ENCODE measurements around the gene MS4A7.
"Not testable (repeated sequence)": the region's sequence is repeated elsewhere in the genome, so short reads cannot be mapped to it uniquely, and the experiment has no call there.

MS4A7 gene, protein sequence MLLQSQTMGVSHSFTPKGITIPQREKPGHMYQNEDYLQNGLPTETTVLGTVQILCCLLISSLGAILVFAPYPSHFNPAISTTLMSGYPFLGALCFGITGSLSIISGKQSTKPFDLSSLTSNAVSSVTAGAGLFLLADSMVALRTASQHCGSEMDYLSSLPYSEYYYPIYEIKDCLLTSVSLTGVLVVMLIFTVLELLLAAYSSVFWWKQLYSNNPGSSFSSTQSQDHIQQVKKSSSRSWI

DNA sequence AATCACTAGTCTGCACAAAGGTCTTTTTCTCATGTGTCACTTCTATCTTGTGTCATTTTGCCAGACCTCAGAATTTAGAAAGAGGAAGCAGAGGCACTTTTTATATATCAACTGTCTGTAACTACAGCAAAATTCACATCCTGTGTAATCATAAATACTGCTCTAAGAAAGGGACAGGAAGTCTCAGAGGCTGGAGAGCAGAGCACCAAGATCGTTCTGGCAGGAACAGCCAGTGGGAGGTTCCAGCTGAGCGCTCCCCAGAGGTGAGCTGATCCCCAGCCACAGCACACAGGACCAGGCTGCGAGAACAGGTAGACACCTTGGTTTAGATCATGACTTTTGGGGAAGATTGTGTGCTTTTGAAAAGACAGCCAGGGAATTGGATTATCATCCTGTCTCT is at the start of gene MS4A7:
MS4A7 (plus strand) TSS at position 179 of the 400 bp plus-strand sequence. CDS start 4,610 bp downstream, outside the sequence.
- no peak for DNase-seq

DNA sequence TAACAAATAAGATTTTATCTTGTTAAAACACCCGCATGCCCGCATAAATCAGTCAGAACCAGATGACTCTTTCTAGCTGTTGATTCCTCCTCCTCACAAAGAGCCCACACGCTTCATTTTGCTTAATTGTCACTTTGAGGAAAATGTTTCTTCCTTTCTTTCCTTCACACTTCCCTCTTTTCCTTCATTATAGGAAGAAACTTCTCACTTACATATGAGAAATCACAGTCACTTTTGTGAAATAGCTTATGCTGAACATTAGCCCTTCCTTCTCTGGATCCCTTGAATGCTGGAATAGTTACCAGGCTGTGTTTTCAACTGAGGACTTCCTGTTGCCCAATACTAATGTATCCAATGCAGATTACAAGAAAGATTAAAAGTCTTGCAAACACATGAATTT is 45.5 kb upstream of the MS4A7 start:
- DNase-seq = no peak

DNA sequence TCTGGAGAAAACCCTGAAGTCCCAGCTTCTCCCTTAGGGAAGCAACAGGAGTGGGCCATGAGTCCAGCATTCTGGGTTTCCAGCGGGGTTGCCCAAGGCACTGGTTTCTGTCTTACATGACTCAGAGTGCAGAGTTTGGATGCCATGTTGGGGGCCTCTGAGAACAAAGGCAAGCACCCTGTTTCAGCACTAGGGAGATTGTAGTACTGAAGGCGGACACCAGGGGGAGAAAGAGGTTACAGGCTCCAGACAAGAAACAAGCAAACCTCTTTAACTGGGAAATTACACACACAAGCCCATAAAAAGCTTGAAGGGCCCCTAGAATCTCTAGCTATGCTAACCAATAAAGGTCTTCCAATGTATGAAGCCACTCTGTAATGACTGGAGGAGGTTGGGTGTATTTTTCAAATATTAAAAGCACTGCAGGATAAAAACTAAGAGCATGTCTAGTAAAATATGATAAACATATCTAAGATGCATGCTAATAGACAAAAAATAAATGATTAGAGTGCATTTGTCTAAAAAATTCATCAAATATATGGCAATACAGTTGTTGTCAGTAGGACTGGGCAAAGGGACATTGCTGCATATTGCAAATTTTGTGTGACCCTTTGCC is 44.2 kb upstream of the MS4A7 start:
- peak; percentile 37 to 57 for DNase-seq

DNA sequence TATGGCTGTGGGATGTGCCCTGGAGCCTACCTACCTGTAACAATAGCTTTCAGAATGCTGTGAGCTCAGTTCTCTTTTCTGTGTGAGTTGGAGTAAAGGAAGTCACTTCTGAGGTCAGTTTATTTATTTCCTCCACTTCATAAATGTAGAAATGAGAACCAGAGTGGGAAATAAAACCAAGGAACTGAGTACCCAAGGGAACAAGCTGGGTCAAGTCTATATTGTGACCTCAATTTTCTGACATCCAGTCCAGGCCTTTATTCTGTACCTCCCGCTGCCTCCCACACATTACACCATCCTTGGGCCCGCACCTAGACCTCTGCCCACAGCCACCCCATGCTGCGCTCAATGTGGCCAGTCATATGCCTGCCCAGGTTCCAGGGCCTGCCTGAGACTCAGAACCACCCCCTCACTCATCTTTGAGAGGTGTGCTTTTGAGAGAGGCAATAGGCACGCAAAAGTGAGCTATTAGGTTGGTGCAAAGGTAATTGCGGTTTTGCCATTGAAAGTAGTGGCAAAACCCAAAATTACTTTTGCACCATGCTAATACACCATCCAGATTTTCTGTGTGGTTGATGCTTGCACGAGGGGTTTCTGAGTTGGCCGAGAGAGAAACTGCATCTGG is 41.5 kb upstream of the MS4A7 start:
- no peak for DNase-seq

DNA sequence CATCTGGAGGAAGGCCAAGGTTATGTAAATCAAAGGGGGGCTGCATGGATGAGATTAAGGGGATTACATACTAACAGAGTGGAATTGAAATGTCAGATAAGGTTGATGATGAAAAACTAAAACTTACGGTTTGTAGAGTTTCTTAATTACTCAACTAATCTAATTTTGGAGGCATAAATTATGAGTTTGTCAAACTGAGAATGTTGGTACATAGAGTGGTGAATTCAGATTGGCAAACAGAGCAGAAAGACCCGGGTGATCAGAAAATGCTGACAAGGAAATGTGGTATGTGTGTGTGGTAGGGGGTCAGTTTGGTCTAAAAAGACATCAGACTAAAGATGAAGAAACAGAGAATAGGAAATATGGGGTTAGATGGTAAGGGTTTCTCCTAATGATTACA is 40.3 kb upstream of the MS4A7 start:
- no peak for DNase-seq

DNA sequence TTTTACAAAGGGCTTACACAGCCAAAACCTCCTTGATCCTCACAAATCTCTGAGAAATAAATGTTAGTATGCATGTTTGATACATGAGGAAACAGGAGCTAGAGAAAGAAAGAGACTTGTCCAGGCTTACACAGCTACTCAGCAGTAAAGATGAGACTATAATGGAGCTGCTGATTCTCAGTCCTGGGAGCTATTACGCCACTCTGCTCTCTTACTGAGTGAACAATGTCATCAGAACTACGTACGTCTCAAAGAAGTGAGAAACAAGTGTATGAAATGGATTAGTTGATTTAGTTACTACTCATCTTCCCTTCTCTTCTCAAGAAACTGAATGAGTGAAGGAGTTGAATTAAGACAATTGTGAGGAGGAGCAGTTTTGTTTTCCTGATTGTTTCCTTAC is 39.0 kb upstream of the MS4A7 start:
- DNase-seq = no peak

DNA sequence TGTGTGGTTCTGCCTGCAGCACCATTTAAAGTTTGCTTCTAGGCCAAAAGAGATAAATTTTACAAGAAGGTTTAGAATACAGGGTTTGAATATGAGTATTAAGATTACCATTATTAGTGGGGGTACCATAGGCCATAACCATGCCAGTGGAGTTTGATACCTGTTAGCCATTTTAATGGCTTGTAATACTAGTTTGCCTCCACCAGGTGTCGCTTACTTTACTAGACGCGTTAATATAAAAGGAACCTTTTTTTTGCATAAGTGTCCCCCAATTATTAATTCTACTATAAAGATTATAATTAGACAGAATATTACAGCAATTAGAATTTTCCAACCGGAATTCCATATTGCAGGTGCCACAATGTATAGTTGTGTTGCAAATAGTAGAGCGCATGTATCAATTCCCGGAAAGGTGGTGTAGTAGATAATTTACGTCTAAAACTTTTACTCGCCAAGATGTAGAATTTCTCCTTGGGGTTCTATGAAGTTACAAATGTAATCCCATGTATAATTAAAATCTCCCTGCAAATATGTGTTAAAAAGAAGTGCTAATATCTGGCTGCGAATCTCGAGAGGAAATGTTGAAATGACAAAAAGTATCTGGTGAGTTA is 35.1 kb upstream of the MS4A7 start:
- DNase-seq = no peak

DNA sequence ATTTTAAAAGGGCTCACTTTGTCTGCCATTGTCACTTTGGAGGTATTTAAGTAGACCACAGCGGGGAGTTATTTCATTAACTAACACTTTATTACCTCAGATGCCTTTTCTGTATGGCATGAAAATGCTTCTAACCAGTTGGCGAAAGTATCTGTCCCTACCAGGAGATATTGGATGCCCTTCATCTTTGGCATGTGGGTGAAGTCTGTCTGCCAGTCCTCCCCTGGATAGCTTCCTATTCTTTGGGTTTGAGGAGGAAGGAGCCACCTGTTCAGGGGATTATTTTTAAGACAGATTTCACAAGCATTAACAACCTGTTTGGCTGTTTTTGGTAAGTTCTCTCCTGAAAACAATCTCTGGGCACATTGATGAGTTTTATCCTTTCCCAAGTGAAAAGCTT is 34.2 kb upstream of the MS4A7 start:
- no peak for DNase-seq

DNA sequence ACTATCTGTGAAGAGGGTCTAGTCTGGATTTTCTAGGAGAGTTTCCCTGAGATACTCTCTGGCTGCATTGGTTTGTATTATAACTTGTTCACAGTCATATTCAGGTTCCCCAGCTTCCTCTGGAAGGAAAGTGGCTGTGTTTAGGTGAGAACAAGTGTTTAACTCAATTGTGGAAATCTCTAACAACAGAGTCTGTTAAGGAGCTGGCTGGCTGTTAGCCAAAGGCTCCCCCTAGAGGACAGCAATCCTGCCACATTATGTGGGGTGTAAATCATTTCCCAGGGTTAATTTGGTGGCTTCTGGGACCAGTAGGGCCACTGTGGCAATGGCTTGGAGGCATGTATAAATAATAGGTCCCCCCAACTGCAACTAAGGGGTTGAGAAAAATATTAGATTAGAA is 32.8 kb upstream of the MS4A7 start:
- DNase-seq = no peak

DNA sequence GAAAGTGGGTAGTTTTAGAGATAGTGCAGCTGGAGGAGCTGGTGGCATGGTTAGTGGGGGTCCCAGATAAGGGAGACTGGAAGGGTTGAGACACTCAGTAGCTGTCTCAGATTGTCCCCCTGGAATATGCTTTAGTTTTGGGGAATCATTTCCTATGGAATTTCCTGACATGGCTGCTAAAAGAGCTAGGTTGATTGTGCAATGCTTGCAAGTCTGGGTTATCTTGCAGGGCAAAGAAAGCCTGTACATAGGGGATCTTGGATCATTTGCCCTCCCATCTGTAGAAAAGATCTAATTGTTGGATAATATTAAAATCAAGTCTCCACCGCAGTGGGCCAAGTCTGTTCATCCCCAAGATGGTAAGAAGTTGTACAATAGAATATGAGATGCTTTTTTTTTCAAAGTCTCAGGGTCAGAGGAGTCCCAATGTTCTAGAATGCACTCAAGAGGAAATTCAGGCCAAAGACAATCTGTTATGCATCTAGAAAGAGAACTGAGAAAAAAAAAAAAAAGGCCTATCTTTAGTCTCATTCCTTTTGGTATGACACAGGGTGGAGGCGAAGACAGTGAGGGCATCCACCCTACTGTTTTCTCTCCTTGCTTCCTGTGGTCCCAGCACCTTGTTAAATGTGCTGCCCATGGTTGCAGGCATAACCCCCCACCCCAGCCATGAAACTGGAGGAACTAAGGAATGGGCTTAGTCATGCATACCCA is 31.1 kb upstream of the MS4A7 start:
- DNase-seq = no peak

DNA sequence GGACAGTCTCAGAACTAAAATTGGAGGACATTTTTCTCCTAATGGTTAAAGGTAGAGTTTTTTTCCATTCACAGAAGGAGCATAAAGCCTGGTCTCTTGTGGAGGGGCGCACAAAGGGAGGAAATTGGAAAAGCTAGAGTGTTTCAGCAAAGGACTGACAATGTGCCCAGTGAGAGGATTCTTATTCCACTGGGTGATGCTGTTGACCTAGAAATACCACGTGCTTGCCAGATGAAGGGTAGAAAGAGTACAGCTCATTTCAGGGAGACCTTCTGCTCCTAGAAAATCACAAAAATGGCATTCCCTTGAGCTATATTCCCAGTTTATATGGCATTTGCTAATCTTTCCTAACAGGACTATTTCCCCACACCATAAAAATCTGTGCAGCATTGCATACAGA is 30.2 kb upstream of the MS4A7 start:
- DNase-seq = no peak

DNA sequence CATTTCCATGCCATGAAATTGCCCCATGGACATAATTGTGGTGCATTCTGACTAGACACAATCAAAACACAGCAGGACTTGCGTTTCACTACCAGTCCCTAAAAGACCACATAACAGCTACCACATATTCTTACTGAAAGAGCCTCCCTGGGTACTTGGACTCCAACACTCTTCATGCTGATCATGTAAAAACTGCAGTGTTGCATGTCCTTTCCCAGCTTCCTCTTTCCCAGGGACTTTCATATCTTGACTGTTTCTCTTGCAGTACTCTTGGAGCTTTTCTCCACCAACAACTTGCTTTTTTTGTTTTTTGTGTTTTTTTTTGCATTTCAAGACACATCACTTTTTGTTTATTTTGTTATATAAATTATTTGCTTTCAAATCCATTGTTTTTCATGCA is 28.3 kb upstream of the MS4A7 start:
- DNase-seq = no peak

DNA sequence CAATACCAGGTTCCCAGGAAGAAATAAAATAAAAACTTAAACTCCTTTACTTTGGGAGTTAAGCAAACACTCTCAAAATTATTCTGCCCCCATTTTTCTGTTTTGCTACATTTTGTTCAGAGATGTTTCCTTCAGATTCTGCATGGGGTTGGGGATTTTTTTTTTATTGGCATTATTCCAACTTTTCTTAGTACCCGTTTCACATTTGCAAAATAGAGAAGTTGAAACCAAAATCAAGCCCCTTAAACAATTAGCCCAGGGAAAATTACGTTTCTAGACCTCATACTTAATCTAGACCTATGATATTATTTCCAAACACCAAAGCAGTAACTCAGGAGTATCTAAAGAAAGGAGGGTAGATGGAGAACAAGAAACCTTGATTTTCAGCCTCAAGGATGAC is 20.6 kb upstream of the MS4A7 start:
- DNase-seq = no peak

DNA sequence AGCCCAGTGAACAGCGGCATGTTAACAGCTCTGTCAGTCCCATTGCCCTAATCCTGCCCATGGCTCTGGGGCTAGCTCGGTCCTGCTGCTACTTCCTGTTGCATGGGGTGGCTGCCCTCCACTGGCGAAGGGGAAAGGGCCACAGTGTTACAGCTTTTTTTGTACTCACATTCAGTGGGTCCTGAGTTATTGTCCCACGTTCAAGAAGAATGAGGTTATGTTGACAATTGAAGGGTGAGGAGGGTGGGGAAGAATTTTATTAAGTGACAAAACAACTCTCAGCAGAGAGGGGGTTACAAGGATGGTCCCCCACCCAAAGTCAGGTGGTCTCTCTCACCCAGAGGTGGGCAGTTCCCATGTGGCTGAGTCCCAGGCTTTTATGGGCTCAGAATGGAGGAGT is 17.7 kb upstream of the MS4A7 start:
- DNase-seq = no peak

DNA sequence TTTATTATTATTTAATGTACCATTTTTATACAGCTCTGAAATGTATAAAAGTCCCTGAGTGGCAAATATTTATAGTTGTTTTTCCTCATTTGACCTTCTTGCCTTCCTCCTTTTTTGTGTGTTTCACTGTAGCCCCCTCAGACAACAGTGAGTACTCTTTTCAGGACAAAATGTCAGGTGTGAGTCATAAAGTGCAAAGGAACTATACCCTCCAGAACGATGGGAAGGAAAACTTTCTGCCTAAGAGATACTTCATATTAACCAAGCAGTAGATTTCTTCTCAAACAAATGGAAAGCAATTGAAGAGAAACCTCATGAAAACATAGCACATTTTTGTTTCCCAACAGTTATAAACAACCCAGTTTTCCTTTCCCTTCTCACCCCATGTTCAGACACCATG is 16.1 kb upstream of the MS4A7 start:
- no peak for DNase-seq

DNA sequence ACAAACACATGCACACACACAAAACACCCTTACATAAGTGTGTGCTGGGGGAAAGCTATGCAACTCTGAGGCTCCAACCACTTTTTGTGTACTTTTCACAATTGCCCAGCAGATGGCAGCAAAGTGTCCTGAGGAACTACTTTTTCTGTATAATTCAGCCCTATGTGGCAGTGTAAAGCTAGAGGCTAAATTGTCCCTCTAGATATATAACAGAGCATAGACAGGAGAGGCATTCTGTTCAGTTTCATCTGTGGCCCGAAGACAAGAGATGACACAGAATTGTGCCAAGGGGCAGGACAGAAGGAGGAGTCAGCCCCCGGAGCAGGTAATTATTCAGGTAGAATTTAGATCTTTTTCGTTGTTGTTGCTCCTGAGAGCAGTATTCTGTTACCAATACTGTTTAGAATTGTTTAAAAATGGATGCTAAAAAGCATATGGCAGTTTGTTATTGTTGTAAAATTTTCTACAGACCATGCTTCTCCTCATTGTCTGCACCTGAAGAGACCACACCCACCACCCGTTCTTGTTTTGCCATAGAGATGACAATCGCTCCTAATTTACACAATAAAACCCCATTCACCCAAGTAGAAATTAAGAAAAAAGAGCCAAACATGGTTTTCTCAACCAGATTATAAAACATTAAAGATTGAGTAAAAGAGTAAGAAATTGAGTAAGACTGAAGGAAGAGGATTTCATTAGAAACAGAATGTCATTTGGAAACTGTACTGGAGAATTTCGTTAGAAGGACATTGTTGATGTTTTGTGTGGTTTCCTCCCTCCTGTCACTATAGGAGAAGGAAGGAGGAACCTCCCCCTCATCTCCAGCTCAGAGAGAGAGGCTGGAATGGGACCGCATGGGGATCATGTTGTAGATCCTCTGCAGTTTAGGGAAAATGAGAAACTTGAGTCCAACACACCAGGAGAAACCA is 14.5 kb upstream of the MS4A7 start:
- peak; percentile 29 to 42 for DNase-seq

DNA sequence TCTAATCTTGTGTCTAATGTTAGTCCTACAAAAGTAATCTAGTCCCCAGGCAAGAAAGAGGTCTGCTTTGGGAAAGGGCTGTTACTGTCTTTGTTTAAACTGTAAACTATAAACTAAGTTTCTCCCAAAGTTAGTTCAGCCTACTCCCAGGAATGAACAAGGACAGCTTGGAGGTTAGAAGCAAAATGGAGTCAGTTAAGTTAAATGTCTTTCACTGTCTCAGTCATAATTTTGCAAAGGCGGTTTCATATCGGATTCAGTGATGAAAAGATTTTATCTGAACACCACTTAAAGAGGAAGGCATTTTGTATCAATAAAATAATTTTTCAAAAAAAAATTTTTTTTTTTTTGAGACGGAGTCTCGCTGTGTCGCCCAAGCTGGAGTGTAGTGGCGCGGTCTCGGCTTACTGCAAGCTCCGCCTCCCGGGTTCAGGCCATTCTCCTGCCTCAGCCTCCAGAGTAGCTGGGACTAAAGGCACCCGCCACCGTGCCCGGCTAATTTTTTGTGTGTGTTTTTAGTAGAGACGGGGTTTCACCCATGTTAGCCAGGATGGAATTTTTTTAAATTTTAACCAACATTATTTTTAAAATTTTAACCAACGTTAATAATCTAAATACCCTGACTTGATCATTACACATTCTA is 11.9 kb upstream of the MS4A7 start:
- not testable (repeated sequence) for DNase-seq

DNA sequence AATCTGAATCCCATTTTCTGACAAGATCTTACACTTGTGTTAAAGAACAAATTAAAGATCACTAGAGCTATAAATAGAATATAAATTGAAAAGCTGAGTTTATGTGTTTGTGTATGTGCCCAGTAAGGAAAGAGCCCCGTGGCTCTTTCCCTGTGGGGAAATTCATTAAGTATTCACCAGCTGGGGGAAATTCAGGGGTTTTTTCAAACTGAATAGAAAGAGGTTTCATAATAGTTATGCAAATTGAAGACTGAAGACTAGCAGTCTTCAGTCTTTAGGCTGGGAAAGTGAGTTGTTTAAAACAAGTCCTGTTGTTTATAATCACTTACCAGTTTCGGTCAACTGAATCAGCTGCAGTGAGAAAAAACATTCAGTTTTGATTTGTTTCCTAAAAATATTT is 11.3 kb upstream of the MS4A7 start:
- DNase-seq = no peak

DNA sequence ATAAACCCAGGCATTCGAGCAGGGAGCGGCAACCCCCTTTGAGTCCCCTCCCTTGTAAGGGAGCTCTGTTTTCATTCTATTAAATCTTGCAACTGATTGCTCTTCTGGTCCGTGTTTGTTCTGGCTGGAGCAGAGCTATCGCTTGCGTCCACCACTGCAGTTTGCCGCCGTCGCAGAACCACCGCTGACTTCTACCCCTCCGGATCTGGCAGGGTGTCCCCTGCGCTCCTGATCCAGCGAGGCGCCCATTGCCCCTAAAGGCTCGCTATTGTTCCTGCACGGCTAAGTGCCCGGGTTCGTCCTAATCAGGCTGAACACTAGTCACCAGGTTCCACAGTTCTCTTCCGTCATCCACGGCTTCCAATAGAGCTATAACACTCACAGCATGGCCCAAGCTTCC is 10.4 kb upstream of the MS4A7 start:
- no peak for DNase-seq

DNA sequence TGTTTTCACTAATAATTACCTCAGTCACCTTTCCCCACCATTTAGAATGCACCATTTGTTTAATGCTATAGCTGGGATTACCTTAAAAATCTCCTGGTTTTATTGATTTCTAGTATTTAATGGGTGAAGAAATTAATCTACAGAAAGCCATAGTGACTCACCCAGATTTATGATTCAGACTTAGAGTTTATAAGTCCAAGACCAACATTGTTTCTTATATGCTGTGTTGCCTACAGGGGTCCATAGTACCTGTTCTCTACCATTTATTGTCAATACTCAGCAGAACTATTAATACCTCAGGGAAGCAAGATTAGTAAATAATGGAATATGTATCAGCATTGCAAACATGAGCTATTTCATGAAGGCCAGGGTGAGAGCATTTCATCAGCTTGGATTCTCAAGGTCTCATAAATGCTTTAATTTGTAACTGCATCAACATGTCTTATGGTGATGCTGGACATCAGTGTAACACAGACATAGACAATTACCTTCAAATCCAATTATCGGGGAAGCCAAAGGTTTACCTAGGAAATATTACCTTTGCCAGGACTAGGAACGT is 8.0 kb upstream of the MS4A7 start:
- DNase-seq = no peak

DNA sequence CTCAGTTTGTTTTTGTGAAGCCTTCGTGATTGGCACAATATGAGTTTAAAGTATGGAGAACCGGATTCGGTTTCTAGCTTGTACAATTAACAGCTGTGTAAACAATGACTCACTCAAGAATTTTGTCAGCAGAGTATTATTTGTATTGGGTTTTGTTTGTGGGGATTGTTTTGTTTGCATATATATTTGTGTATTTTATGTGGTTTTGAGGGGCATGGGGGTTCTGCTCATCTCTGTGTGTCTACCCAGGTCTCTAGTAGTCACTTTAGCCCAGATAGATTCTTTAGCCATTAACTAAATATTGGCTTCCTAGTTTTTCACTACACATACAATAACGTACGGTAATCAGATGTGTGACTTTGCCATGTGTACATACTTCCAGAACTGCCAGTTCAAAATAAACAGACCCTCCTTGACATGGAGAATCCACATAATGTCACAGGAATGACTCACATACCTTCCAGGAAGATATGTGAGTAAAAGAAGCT is 7.5 kb upstream of the MS4A7 start:
- DNase-seq = no peak
